ENCODE measurements around the gene FNDC10. TPM values are rescaled to one million over a fixed set of nuclear protein-coding genes. Genes with fewer than 3 reads are reported as not detected.

Gene FNDC10
- total and polyA plus RNA-seq, 3 experiments from 2014 or later, result 1.1 to 3.1 (median 2.9) TPM

DNA sequence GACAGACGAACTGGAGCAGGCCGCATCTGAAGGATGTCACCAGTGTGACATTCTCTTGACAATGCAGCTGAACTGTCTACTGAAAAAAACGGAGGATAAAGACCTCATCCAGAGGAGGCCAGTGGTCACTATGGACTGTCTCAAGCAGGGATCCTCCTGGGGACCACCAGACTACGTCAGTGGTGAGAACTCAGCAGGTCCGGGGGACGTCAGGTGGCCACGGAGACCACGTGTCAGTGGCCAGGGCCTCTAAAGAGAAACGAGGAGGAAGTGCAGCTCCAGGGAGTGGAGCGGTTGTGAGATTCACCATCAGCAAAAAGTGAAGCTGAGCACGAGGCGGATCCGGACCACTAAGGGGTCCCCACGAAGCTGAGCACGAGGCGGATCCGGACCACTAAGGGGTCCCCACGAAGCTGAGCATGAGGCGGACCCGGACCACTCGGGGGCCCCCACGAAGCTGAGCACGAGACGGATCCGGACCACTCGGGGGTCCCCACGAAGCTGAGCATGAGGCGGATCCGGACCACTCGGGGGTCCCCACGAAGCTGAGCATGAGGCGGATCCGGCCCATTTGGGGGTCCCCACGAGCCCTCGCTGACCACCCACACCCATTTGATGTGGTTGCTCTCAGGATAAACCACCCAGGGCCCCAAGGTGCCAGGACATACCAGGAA lies 46.0 kb downstream of the FNDC10 start:
- H3K36me3 ChIP-seq (ENCODE audit: insufficient read depth, low read length), result no peaks in the 10 kb centered on the region
- no peaks in the 10 kb centered on the region for H3K27me3 Mint-ChIP-seq
- H3K4me1 ChIP-seq (ENCODE audit: insufficient read depth, low read length), result no peaks in the 10 kb centered on the region
- peaks cover 0 to 11% (median 4%) of the 10 kb centered on the region in 3 donors for H3K4me1 Mint-ChIP-seq
- H3K27ac ChIP-seq (ENCODE audit: low read depth, low read length), result no peak overlapping the region
- no peaks in the 10 kb centered on the region for H3K9me3 ChIP-seq (ENCODE audit: low read length)
- H3K4me3 ChIP-seq (ENCODE audit: low read length), result no peak overlapping the region
- peak overlapping the region in 2 of 8 donors; percentile 34 to 58 for H3K27ac Mint-ChIP-seq
- POLR2A ChIA-PET, result interaction anchor here (0.6 to 0.9 kb wide), 2 partner anchors 15 to 323 kb away, joined by 3 to 4 read pairs; no protein-coding TSS in a partner anchor
- no peak overlapping the region for H3K4me3 Mint-ChIP-seq
- no peaks in the 10 kb centered on the region for H3K27me3 ChIP-seq (ENCODE audit: insufficient read depth, low read length, poor library complexity, severe bottlenecking)
- no peak for DNase-seq
- no peaks in the 10 kb centered on the region for H3K9me3 Mint-ChIP-seq
- CTCF ChIA-PET, result no interaction called here
- peaks cover 0 to 1% (median 0%) of the 10 kb centered on the region in 3 donors for H3K36me3 Mint-ChIP-seq

DNA sequence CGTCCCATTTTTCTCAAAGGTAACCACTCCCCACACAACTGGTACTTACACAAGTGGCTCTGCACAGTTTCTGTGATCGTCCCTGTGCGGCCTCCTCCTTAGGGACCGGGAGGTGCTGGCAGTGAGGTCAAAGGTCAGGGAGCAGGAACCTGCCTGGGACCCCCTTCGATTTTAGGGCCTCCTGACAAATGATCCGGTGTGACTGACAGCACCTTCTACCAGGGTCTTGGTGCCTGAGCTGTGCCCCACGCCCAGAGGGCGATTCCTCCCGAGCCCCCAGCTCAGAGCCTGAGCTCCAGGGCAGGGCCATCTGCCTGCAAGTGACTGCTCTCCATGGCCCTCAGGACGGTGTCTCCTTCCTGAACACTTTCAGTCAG lies 47.7 kb downstream of the FNDC10 start:
- ChIA-PET CTCF (no interaction called here), POLR2A (no interaction called here)
- H3K4me3 ChIP-seq (ENCODE audit: low read length), result no peak overlapping the region
- no peaks in the 10 kb centered on the region for H3K4me1 ChIP-seq (ENCODE audit: insufficient read depth, low read length)
- no peak for DNase-seq
- H3K9me3 ChIP-seq (ENCODE audit: low read length), result no peaks in the 10 kb centered on the region
- Mint-ChIP-seq H3K27ac (no peak overlapping the region), H3K27me3 (no peaks in the 10 kb centered on the region), H3K9me3 (no peaks in the 10 kb centered on the region), H3K4me1 (peaks cover 0 to 15% (median 4%) of the 10 kb centered on the region in 3 donors), H3K4me3 (no peak overlapping the region), H3K36me3 (no peaks in the 10 kb centered on the region)
- H3K36me3 ChIP-seq (ENCODE audit: insufficient read depth, low read length), result no peaks in the 10 kb centered on the region
- H3K27ac ChIP-seq (ENCODE audit: low read depth, low read length), result no peak overlapping the region
- H3K27me3 ChIP-seq (ENCODE audit: insufficient read depth, low read length, poor library complexity, severe bottlenecking), result no peaks in the 10 kb centered on the region

- H3K36me3 ChIP-seq (ENCODE audit: insufficient read depth, low read length), result no peaks in the 10 kb centered on the region
- no peak overlapping the region for H3K4me3 ChIP-seq (ENCODE audit: low read length)
- no peaks in the 10 kb centered on the region for H3K27me3 ChIP-seq (ENCODE audit: insufficient read depth, low read length, poor library complexity, severe bottlenecking)
- Mint-ChIP-seq H3K27ac (peak overlapping the region in 3 of 8 donors; percentile 14 to 60 (median 50)), H3K4me3 (no peak overlapping the region), H3K9me3 (no peaks in the 10 kb centered on the region), H3K36me3 (no peaks in the 10 kb centered on the region), H3K27me3 (no peaks in the 10 kb centered on the region), H3K4me1 (peaks cover 0 to 15% (median 5%) of the 10 kb centered on the region in 3 donors)
- H3K27ac ChIP-seq (ENCODE audit: low read depth, low read length), result no peak overlapping the region
- H3K4me1 ChIP-seq (ENCODE audit: insufficient read depth, low read length), result no peaks in the 10 kb centered on the region
- CTCF ChIA-PET, result no interaction called here
- POLR2A ChIA-PET, result no interaction called here
- no peak for DNase-seq
- H3K9me3 ChIP-seq (ENCODE audit: low read length), result no peaks in the 10 kb centered on the region
These were observed 48.2 kb downstream of the FNDC10 start for GRCh38 chr1:1551524-1552262.

- H3K36me3 ChIP-seq (ENCODE audit: insufficient read depth, low read length), result no peaks in the 10 kb centered on the region
- DNase-seq, result no peak
- H3K27me3 ChIP-seq (ENCODE audit: insufficient read depth, low read length, poor library complexity, severe bottlenecking), result no peaks in the 10 kb centered on the region
- no peak overlapping the region for H3K4me3 Mint-ChIP-seq
- H3K4me3 ChIP-seq (ENCODE audit: low read length), result no peak overlapping the region
- H3K4me1 ChIP-seq (ENCODE audit: insufficient read depth, low read length), result no peaks in the 10 kb centered on the region
- CTCF ChIA-PET, result no interaction called here
- no peaks in the 10 kb centered on the region for H3K9me3 Mint-ChIP-seq
- POLR2A ChIA-PET, result interaction anchor here (0.5 kb wide), 1 partner anchor 79 kb away, joined by 3 read pairs; no protein-coding TSS in a partner anchor
- H3K4me1 Mint-ChIP-seq, result peaks cover 0 to 15% (median 5%) of the 10 kb centered on the region in 3 donors
- H3K9me3 ChIP-seq (ENCODE audit: low read length), result no peaks in the 10 kb centered on the region
- no peaks in the 10 kb centered on the region for H3K36me3 Mint-ChIP-seq
- no peak overlapping the region for H3K27ac ChIP-seq (ENCODE audit: low read depth, low read length)
- H3K27ac Mint-ChIP-seq, result no peak overlapping the region
- no peaks in the 10 kb centered on the region for H3K27me3 Mint-ChIP-seq
These were observed 49.1 kb downstream of the FNDC10 start for GRCh38 chr1:1550591-1551432.

DNA sequence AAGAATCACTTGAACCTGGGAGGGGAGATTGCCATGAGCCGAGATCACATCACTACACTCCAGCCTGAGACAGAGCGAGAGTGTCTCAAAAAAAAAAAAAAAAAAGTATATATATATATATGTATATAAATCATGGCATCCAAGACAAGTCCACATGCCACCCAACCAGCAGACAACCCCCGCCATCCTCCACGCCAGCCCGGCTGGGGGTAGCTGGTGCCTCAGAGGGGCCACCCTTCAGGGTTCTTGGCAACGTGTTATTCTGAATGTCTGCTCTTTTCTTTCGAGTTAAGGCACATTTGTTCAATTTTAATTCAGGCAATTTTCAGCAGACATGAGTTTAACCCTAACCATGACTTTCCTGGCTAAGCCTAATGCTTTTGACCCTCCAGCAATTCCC lies 49.8 kb downstream of the FNDC10 start:
- ChIA-PET CTCF (no interaction called here), POLR2A (no interaction called here)
- Histone ChIP-seq H3K4me3 (ENCODE audit: low read length) (no peak overlapping the region), H3K36me3 (ENCODE audit: insufficient read depth, low read length) (no peaks in the 10 kb centered on the region), H3K4me1 (ENCODE audit: insufficient read depth, low read length) (no peaks in the 10 kb centered on the region), H3K27me3 (ENCODE audit: insufficient read depth, low read length, poor library complexity, severe bottlenecking) (no peaks in the 10 kb centered on the region), H3K27ac (ENCODE audit: low read depth, low read length) (no peak overlapping the region), H3K9me3 (ENCODE audit: low read length) (no peaks in the 10 kb centered on the region)
- Mint-ChIP-seq H3K4me1 (peaks cover 0 to 15% (median 5%) of the 10 kb centered on the region in 3 donors), H3K4me3 (no peak overlapping the region), H3K9me3 (no peaks in the 10 kb centered on the region), H3K27me3 (no peaks in the 10 kb centered on the region), H3K27ac (no peak overlapping the region), H3K36me3 (no peaks in the 10 kb centered on the region)
- no peak for DNase-seq

- no peaks in the 10 kb centered on the region for H3K9me3 Mint-ChIP-seq
These were observed 51.3 kb downstream of the FNDC10 start for GRCh38 chr1:1548591-1548990.

More at GRCh38 chr1:1548591-1548990, 51.3 kb downstream of the FNDC10 start:
- H3K9me3 ChIP-seq (ENCODE audit: low read length), result no peaks in the 10 kb centered on the region
- Mint-ChIP-seq H3K4me3 (no peak overlapping the region), H3K27ac (no peak overlapping the region), H3K4me1 (peaks cover 0 to 8% (median 5%) of the 10 kb centered on the region in 3 donors), H3K36me3 (peaks cover 0 to 8% (median 0%) of the 10 kb centered on the region in 3 donors), H3K27me3 (no peaks in the 10 kb centered on the region)
- CTCF ChIA-PET, result no interaction called here
- no peak for DNase-seq
- no peak overlapping the region for H3K4me3 ChIP-seq (ENCODE audit: low read length)
- H3K4me1 ChIP-seq (ENCODE audit: insufficient read depth, low read length), result no peaks in the 10 kb centered on the region
- no peak overlapping the region for H3K27ac ChIP-seq (ENCODE audit: low read depth, low read length)
- H3K36me3 ChIP-seq (ENCODE audit: insufficient read depth, low read length), result no peaks in the 10 kb centered on the region
- no peaks in the 10 kb centered on the region for H3K27me3 ChIP-seq (ENCODE audit: insufficient read depth, low read length, poor library complexity, severe bottlenecking)
- POLR2A ChIA-PET, result no interaction called here

All from CD8-positive, alpha-beta memory T cell (primary cell).